ENCODE results near the gene KIF1B. TPM values are rescaled to one million over a fixed set of nuclear protein-coding genes. Genes with fewer than 3 reads are reported as not detected.

Gene KIF1B
- total RNA-seq, 1 donor from 2014 or later: 67.7 TPM

- DNase-seq (ENCODE audit: low spot score in 2 of 2, unreplicated experiment in 2 of 2): peak; percentile 41 to 61
- no peaks in the 10 kb centered on the region for H3K9me3 Mint-ChIP-seq
- H3K27me3 Mint-ChIP-seq (ENCODE audit: low read depth): no peaks in the 10 kb centered on the region
- H3K36me3 Mint-ChIP-seq: no peaks in the 10 kb centered on the region
- peak overlapping the region; percentile 92 for H3K27ac Mint-ChIP-seq
- H3K4me1 Mint-ChIP-seq: peaks cover 29% of the 10 kb centered on the region
- H3K4me3 Mint-ChIP-seq: peak overlapping the region; percentile 82
- TF ChIP-seq, protein P1, sequence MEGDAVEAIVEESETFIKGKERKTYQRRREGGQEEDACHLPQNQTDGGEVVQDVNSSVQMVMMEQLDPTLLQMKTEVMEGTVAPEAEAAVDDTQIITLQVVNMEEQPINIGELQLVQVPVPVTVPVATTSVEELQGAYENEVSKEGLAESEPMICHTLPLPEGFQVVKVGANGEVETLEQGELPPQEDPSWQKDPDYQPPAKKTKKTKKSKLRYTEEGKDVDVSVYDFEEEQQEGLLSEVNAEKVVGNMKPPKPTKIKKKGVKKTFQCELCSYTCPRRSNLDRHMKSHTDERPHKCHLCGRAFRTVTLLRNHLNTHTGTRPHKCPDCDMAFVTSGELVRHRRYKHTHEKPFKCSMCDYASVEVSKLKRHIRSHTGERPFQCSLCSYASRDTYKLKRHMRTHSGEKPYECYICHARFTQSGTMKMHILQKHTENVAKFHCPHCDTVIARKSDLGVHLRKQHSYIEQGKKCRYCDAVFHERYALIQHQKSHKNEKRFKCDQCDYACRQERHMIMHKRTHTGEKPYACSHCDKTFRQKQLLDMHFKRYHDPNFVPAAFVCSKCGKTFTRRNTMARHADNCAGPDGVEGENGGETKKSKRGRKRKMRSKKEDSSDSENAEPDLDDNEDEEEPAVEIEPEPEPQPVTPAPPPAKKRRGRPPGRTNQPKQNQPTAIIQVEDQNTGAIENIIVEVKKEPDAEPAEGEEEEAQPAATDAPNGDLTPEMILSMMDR (IDR thresholded peaks at IDR 0.05; ENCODE audit: unreplicated experiment): no peak
These were observed 753 bp downstream of the KIF1B start for GRCh38 chr1:10210841-10211804.

DNA sequence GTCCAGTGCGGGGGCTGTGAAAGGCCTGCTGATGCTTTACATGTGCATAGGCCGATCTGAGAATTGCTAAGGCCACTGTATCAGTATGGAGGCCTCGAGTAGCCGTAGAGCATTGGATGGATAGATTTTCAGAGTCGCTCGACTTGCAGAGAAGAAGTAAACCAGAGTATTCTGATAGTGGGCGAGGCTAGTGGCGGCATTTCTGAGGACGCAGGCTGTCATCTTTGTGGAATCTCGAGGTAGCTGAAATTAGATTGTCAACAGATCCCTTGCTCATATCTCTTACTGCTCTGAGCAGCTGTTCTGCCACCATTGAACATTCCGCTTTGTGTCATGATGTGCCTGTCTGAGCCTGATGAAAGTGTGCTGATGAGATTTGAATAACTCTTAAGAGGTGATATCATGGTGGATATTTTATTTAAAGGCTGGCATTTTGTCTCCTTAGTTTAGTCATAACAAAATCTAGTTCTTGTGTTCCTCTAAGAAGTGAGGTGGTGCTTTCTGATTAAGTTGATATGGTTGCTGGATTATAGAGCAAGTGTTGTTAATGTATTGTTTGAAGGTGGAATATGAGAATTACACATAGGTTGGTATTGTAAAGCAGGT lies 1.5 kb downstream of the KIF1B start:
- Mint-ChIP-seq H3K9me3 (no peaks in the 10 kb centered on the region), H3K4me3 (peak overlapping the region; percentile 82), H3K4me1 (peaks cover 34% of the 10 kb centered on the region), H3K27me3 (ENCODE audit: low read depth) (no peaks in the 10 kb centered on the region), H3K36me3 (no peaks in the 10 kb centered on the region), H3K27ac (peak overlapping the region; percentile 92)
- TF ChIP-seq, protein P1 (IDR thresholded peaks at IDR 0.05; ENCODE audit: unreplicated experiment): no peak
- DNase-seq (ENCODE audit: low spot score in 2 of 2, unreplicated experiment in 2 of 2): peak in 1 of 2 experiments; percentile 42

GRCh38 chr1:10212476-10212875 lies 2.1 kb downstream of the KIF1B start:
- no peak for DNase-seq (ENCODE audit: low spot score in 2 of 2, unreplicated experiment in 2 of 2)
- peak overlapping the region; percentile 82 for H3K4me3 Mint-ChIP-seq
- H3K4me1 Mint-ChIP-seq: peaks cover 37% of the 10 kb centered on the region
- TF ChIP-seq, protein P1 (IDR thresholded peaks at IDR 0.05; ENCODE audit: unreplicated experiment): no peak
- no peaks in the 10 kb centered on the region for H3K27me3 Mint-ChIP-seq (ENCODE audit: low read depth)
- no peaks in the 10 kb centered on the region for H3K36me3 Mint-ChIP-seq
- H3K9me3 Mint-ChIP-seq: no peaks in the 10 kb centered on the region
- H3K27ac Mint-ChIP-seq: peak overlapping the region; percentile 92

DNA sequence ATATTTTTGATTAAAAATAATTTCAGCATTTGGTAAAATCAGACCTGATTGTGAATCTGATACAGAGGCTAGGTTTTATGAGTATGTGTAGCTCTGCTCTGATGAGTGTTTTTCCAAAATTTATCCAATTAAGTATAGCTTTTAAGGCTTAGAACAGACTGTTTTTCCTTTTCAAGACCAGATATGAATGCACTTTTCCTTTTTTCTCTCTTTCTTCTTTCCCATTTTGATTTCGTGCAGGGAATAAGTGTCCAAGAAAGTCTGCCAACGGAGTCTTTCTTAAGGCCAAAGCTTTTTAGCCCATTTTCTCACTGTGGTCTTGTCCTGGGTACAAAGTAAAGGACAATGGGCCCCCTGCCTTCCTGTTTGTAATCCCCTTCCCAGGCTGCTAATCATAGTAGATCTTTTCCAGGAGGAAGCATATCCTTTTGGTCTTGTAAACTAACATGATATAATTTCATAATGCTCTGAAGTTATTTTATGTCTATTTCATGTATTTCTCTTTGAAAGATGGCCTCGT lies 2.9 kb downstream of the KIF1B start:
- H3K27me3 Mint-ChIP-seq (ENCODE audit: low read depth): no peaks in the 10 kb centered on the region
- H3K27ac Mint-ChIP-seq: peak overlapping the region; percentile 92
- H3K36me3 Mint-ChIP-seq: no peaks in the 10 kb centered on the region
- peak overlapping the region; percentile 44 for H3K4me3 Mint-ChIP-seq
- peaks cover 45% of the 10 kb centered on the region for H3K4me1 Mint-ChIP-seq
- no peak for DNase-seq (ENCODE audit: low spot score in 2 of 2, unreplicated experiment in 2 of 2)
- no peaks in the 10 kb centered on the region for H3K9me3 Mint-ChIP-seq
- TF ChIP-seq, protein P1 (IDR thresholded peaks at IDR 0.05; ENCODE audit: unreplicated experiment): no peak

DNA sequence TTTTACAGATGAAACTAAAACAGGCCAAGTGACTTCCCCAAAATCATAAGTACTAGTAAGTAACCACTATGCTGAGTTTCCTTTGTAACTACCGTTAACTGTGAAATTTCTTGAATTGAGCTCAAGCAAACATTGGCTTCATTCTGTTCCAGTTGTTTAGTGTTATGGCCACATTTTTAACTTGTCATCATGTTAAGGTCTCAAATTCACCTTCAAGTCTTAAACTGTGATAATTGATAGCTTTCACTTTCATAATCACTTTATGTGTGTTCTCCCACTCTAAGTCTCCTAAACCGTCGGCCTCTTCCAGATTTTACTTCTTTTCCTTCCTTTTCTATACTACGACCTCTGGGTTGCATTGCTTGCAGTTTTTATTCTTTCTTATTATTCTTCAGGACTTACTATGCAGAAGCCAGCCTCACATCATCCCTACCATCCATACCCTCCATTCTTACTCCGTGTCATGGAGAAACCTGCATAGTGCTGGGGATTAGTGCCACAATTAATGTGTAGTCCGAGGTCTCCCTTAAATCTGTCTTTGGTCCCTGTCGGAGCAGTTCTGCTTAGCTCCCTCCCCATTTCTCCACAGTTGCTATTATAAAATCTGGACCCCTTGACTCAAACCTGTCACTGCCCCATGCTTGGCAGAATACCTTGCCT lies 5.8 kb downstream of the KIF1B start:
- H3K4me3 Mint-ChIP-seq: no peak overlapping the region
- TF ChIP-seq, protein P1 (IDR thresholded peaks at IDR 0.05; ENCODE audit: unreplicated experiment): no peak
- H3K27me3 Mint-ChIP-seq (ENCODE audit: low read depth): no peaks in the 10 kb centered on the region
- H3K4me1 Mint-ChIP-seq: peaks cover 40% of the 10 kb centered on the region
- H3K9me3 Mint-ChIP-seq: no peaks in the 10 kb centered on the region
- no peaks in the 10 kb centered on the region for H3K36me3 Mint-ChIP-seq
- DNase-seq (ENCODE audit: low spot score in 2 of 2, unreplicated experiment in 2 of 2): no peak
- H3K27ac Mint-ChIP-seq: peak overlapping the region; percentile 32
